Fibroblast of pulmonary artery (primary cell): ENCODE results near the gene ELL.

Experiments
- DNase-seq: peaks from one replicate; pipeline ENCODE4 v3.0.0-alpha.2; 2010; ENCODE audit warnings: low read depth
- H3K4me3 ChIP-seq: replicated peaks from 2 replicates; pipeline ENCODE4 v1.5.1; 2011; ENCODE audit warnings: low read depth, mild to moderate bottlenecking, control low read depth, low read length, moderate library complexity
- CTCF ChIP-seq: IDR thresholded peaks from 2 replicates; pipeline ENCODE4 v1.5.1; 2011; ENCODE audit warnings: mild to moderate bottlenecking, control low read depth, low read length, inconsistent platforms; ENCODE audit errors: missing control alignments

Gene ELL

GRCh38 chr19:18393836-18394235 lies 128.0 kb downstream of the ELL start:
- no peak overlapping the region for H3K4me3 ChIP-seq
- no peak for TF ChIP-seq CTCF
- DNase-seq: no peak

GRCh38 chr19:18392926-18393325 lies 128.9 kb downstream of the ELL start:
- no peak overlapping the region for H3K4me3 ChIP-seq
- no peak for DNase-seq
- no peak for TF ChIP-seq CTCF
